Activated CD4-positive, CD25-positive, alpha-beta regulatory T cell treated with anti-CD3 and anti-CD28 coated beads, Interleukin-2, amount 50 U/mL, for 24 hours (primary cell): ENCODE measurements around the gene FOXRED1.
"Not testable (repeated sequence)": the region's sequence is repeated elsewhere in the genome, so short reads cannot be mapped to it uniquely, and the experiment has no call there.

Experiments used
- ATAC-seq, 2 donors: fragments of 150-1000 bp; cut with Tn5 transposase; one replicate each; pipeline ENCODE4 v1.10.0; 2021; ENCODE audit warnings: mild to moderate bottlenecking in 1 of 2, moderate library complexity in 1 of 2

The FOXRED1 gene

DNA sequence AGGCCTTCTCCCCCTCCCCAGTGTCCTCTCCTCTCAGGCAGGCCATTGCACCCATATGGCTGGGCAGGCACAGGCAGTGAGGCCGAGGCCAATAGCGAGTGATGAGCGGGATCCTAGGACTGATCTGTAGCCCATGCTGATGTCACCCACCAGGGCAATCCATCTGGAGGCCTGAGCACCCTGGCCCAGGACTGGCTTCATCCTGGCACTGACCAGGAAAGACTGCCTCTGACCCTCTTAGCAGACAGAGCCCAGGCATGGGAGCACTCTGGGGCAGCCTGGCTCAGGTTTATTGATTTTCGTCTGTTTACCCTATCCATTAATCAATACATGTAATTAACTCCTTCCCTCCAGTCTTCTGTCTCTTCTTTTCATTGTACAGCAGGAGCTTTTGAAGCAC is 8.8 kb downstream of the FOXRED1 start:
- no peak for ATAC-seq

DNA sequence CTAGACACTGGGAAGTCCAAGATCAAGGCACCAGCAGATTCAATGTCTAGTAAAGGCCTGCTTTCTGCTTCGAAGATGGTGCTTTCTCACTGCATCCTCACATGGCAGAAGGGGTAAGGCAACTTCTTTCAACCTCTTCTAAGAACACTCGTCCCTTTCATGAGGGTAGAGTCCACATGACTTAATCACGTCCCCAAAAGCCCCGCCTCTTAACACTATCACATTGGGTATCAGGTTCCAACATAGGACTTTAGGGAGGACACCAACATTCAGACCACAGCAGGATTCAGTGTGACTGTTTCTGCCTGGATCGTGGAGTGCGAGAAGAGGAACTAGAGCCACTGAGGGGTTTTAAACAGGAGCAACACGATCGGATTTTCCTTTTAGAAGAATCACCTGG is 10.2 kb downstream of the FOXRED1 start:
- ATAC-seq: no peak

DNA sequence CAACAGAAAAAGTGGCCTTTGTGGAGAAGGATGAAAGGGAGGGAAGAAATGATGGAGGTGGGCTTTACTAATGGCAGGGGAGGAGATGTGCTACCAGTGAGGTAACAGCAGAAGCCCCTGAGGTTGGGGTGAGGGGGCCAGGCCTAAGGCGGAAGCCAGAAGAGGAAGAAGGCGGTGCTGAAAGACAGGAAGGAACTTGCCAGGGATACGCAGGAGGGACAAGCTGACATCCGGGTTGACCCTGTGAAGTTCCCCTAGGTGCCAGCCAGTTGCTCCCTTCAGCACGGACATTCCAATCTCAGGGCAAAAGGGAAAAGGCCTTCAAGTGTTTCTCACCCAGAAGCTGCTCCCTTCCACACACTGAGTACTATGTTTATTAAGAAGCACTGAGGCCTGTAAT is 11.6 kb downstream of the FOXRED1 start:
- no peak for ATAC-seq

DNA sequence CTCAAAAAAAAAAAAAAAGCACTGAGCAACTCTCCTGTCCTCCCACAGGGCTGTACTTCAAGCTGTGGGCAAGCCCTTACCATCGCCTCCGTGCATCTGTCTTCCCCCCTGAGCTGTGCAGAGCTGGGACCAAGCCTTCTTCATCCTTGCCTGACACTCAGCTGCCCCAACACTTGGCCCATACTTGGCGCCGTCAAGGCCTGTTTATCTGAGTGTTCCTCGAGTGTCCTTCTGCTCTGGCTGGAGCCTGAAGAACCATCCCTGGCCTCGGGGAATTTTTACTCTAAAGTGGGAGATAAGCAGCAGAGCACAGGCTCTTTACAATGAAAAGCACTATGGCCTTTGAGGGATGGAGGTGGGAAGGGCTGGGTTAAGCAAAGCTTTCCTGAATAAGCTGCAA is 12.3 kb downstream of the FOXRED1 start:
- ATAC-seq: no peak

DNA sequence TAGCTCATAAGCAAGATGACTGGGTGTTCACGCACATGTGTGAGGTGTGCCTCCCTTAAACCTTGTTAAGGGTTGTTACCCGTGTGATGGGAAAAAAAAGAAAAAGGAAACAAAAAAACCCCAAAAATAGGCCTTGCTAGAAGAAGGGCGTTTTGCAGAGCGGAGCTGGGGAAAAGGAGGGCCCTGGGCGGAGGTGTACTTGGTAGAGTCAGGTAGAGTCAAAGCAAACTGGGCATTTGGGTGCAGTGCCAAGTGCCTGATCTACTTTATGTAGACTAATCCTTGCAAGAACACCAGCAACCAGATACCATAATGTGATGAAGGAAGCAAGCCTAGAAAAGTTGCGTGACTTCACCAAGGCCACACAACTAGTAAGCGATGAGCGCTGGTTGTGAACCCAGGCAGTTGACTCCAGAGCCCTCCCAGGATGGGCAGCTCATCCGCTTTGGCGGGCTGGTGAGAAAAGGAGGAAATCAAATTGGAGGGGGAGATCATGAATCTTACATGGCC is 12.8 kb downstream of the FOXRED1 start:
- ATAC-seq: no peak

DNA sequence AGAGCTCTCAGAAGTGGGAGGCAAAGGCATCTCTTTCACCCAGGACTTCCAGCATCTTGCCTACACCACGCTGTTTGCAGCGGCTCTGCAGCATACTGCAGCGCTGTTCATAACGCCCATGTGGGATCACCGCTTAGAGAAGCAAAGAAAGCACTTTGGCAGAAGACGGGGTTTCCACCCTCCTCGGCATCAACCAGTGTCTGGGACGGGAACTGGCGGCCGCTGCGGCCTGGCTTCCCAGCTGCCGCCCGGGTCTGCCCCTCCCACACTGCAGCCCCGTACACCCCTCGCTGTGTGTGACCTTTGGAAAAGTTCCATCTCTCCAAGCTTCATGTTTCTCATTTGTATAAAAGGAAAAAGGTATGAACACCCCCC is 13.4 kb downstream of the FOXRED1 start:
- peak; percentile 21 to 22 for ATAC-seq

DNA sequence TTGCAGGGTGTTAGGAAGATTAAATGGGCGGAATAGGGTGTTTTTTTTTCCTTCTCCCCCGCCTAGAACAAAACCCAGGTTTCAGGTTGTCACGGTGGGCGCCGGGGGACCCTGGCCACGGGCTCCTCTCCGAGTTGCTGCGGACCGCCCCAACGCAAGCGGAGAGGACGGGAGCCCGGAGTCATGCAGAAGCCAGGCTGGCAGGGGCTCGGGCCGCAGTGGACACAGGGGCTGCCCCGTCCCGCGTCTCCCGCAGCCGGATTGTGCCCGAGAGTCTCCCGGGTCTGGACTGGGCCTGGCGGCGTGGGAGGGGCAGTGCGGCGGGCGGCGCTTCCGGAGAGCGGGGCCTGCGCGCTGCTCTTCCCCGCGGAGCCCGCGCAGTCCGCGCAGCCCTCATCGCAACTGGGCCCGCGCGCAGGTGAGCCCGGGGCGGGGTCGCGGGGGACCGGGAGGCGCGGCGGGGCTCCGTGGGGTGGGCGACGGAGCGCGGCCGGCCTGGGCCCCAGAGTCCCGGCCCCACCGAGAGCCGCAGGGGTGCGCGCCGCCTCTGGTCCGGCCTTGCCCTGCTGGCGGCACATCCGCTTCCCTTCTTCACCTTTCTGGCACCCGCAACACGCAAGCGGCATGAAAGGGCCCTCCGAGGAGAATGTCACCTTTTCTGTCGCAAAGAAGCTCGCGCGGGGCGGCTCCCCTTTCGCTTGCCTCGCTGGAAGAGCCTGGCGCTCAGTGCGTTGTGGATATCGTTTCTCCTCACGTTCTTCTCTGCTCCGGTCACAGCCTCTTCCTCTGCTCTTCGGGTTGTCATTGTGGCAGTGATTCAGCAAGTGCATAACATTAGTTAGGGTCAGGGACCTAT is 14.0 kb downstream of the FOXRED1 start, which contains the start of gene TIRAP:
Gene TIRAP (plus strand): TSS at position 358 of the 856 bp plus-strand sequence. CDS start 7,802 bp downstream, outside the sequence.
- peak; percentile 63 to 66 for ATAC-seq

DNA sequence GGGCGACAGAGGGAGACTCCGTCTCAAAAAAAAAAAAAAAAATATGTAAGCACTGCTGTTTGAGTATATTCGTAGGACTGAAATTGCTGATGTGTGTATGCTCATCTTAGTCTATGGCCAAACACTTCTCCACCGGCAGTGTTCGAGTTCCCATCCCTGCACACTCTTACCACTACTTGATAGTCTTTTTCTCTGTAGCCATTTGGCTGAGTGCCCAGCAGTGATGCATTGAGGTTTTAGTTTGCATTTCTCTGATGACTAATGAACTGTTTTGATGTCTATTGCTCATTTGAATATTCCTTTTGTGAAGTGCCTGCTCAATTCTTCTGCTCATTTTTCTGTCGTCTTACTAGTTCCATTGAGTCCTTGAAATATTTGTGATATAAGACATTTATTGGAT is 15.9 kb downstream of the FOXRED1 start:
- ATAC-seq: peak; percentile 71 to 72

DNA sequence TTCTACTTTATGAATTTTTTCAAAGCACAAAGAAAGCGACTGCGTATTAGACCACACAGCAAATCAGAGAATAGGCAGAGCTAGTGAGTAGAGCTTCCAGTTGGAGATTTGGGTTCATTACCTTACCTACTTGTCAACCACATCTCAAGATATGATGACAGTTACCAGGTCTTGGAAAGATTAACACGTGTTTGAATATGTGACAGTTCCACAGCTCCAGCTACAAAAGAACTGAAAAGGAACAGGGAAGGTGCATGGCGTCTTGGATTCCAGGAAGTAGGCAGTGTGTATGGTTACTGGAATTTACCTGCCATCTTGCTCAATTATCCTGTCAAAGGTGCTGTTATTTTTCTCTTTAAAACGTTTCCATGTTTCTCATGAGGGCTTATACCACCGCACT is 19.3 kb downstream of the FOXRED1 start:
- ATAC-seq: no peak

DNA sequence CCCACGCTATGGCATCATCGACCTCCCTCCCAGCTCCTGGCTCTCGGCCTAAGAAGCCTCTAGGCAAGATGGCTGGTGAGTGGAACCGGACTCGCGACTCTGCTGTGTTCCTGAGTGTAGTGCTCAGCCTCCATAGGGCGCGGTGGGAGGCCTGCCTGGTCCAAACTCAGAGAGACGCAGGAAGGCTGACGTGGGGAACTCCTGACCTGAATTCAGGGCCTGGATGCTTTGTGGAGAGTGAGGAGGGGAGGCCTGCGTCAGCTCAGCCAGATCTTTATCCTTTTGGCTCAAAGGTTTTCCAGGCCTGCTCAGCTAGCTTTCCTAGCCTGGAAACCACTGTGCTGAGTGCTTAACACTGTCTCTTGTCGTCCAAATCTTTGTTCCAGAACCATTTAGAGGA is 21.9 kb downstream of the FOXRED1 start:
- no peak for ATAC-seq

DNA sequence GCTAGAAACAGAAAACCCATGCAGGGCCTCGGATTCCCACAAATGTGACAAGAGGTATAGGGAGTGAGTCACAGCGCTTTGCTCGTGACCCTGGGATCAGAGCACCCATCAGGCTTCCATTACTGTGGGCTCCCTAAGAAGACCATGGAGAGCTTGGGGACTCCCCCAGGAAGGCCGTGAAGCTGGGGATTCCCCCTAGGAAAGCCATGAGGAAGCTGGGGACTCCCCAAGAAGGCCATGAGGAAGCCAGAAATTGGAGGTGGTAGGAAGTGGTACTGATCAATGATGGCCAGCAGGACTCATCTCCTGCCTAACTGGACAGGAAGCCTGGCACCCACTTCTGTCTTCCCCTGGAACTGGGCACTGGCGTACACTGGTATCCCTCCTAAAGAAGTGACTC is 24.8 kb downstream of the FOXRED1 start:
- ATAC-seq: no peak

DNA sequence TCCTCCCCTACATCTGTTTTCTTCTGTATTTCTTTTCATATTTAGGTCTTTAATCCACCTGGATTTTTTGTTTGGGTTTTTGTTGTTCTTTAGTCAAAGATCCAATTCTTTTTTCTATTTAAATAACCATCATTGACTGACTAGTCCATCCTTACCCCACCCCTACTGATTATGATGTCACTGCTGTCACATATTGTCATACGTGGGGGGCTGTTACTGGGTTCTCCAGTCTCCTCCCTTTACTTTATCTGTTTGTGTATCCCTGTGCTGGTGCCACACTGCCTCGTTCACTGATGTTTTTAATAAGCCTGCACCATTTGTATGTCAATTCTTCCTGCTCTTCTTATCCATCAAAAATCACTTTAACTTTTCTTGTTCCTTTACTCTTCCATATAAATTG is 28.1 kb downstream of the FOXRED1 start:
- no peak for ATAC-seq

DNA sequence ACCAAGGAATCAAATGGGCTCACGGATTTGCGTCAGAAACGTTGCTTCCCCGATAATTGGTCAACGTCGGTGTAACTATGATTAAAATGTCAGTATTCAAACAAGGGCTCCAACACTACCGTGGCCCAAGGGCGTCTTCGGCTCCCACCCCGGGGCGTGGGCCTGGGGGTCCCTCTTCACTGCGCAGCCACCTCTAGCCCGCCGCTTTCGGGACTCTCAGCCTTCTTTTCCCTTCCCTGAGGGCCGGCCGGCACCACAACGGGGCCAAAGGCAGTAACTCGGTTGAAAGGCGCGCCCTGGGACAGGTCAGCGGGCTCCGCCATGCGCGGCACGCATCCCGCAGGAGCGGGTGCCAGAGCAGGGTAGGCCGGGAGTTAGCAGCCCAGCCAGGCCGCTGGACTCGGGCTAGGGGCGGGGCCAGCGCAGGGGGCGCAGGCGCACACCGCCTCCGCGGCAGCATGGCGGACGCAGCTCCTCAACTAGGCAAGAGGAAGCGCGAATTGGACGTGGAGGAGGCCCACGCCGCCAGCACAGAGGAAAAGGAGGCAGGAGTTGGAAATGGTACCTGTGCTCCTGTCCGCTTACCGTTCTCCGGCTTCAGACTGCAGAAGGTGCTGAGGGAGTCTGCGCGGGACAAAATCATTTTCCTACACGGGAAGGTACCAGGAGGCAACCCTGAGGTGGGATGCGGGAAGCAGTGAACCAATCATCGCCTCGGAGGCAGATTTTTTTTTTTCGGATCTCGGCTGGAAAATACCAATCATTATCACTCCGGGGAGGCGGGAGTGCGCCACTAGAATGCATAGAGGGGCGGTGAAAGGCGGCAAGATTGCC is 34.9 kb downstream of the FOXRED1 start, which contains the start of gene DCPS:
Gene DCPS (plus strand): TSS at position 438 of the 834 bp plus-strand sequence. CDS start 21 bp downstream, at position 459.
- peak; percentile 86 to 88 for ATAC-seq

DNA sequence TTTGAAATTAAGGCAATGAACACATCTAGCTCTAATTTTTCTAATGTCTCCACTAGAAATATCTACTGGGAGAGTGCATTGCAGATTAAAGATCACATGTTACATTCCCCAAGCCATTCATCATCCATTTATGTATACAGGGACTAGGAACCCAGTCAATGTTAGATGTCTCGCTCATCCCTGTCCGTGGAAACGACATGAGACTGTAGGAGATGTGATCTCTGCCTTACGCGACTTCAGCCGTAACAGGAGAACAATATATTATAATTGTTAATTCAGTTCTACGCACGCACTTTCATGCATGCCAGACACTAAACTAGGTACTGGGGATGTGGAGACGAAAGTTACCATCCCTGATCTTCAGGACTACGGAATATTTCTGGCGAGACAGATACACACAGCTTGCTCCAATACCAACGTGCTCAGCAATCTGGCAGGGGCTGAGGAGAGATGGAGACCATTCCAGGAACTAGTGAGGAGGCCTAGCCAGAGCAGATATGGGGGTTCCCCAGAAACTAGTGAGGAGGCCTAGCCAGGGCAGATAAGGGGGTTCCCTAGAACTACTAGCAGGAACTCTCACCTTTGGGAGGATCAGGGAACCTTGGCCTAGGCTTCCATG is 35.6 kb downstream of the FOXRED1 start:
- ATAC-seq: no peak

DNA sequence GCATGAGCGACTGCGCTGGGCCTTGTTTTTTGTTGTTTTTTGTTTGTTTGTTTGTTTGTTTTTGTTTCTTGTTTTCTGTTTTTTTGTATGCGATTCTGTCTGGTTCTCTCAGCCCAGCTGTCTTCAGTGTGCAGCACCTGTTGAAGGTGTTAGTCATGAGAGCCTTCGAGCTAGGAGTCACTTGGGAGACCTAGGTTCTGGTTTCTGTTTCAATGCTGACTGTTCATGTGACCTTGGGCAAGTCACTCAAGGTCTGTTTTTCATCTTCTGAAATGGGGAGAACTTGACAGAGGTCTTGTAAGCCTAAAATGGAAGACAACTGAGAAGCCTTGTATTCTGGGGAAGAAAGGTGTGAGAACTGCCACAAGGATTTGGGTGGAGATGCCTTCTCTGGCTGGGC is 36.7 kb downstream of the FOXRED1 start:
- ATAC-seq: peak; percentile 81 to 85

DNA sequence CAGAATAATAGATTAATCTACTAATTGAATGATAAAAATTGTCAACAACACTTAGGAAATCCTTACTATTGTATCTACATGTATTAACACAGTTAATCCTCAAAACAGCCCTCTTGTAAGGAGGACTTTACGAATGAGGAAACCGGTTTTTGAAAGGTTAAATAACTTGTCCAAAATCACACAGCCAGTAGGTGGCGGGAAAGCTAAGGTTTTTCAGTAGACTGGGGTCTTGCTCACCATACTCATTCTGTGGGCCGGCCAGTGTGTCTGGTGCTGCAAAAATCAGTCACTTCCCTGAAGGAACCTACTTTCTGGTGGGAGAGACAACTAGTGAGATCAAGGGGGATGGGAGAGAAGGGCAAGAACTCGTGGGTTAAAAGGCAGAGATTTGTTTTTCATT is 38.8 kb downstream of the FOXRED1 start:
- no peak for ATAC-seq

DNA sequence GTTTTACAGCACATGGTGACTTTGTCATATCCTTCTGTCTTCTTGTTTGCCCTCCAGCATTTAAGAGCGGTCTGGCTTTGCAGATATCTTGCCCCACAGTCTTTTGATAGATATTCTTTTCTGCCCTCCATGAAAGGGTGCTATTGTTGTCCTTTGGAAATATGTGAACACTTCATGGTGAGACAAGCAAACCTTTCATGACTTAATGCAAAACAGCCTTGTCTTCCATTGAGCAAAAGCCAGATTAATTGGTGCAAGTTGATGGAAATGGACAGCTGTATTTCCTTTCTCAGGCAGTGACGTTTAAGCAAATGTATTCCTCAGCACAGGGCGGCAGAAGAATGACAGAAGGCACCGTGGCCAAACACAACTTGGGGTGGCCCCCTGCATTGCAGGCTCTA is 39.3 kb downstream of the FOXRED1 start:
- no peak for ATAC-seq

DNA sequence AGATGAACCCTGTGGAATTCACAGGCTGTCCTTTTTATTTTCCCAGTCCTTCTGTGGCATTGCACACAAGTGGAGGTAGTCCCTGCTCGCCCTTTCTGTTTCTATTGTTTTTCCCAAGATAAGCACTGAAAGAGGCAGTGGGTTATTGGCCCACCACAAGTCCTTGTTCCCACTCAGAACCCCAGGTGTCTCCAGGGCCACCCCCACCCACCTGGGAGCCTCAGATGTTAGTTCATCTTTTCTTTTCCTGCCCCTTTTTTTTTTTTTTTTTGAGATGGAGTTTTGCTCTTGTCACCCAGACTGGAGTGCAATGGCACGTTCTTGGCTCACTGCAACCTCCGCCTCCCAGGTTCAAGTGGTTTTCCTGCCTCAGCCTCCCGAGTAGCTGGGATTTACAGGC is 39.8 kb downstream of the FOXRED1 start:
- not testable (repeated sequence) for ATAC-seq

DNA sequence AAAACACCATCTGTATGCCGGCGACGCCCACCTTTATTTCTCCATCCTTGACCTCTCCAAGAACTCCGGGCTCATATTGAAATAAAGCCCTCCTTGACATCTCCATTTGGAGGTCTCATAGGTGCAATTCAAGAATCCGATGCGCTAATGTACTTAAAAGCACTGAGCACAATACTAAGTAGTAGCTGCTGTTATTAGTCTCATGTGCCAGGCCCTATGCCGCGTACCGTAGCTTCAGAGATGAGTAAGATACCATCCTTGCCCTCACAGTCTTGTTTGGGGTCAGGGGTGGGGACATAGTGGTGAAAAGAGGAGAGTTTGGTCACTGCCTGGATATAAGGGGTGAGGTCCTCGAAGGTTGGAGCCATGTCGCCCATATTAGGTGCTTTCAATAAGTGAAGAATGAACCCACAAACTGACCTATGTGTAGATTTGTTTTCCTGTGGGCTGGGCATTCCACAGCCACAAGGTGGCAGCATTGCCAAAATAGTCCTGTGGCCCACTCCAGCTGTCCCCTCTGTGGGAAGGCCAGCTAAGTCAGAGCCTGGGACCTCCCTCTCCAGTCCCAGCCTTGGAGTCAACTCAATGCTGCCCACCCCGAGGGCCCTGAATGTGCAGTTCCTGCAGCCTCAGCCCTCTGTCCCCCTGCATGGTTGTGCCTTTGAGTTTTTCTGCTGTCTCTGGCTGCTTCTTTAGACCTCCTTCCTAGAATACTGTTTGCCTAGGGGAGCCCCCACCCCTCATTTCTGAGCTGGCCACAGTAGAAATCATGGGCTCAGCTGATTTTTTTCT is 41.4 kb downstream of the FOXRED1 start:
- peak; percentile 29 to 48 for ATAC-seq

DNA sequence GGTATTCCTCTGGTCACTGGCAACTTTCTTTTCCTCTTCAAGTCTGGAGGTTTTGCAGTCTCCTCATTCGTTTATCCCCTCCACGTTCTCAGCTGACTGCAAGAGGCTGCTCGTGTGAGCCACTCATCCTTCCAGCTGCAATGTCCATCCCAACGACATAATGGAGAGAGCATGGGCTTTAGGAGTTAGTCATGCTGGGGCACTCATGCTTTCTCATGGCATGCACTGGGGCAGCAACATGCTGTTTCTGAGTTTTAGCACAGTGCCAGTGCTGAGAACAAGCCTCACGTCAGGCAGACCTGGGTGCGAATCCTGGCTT is 42.0 kb downstream of the FOXRED1 start:
- ATAC-seq: no peak

DNA sequence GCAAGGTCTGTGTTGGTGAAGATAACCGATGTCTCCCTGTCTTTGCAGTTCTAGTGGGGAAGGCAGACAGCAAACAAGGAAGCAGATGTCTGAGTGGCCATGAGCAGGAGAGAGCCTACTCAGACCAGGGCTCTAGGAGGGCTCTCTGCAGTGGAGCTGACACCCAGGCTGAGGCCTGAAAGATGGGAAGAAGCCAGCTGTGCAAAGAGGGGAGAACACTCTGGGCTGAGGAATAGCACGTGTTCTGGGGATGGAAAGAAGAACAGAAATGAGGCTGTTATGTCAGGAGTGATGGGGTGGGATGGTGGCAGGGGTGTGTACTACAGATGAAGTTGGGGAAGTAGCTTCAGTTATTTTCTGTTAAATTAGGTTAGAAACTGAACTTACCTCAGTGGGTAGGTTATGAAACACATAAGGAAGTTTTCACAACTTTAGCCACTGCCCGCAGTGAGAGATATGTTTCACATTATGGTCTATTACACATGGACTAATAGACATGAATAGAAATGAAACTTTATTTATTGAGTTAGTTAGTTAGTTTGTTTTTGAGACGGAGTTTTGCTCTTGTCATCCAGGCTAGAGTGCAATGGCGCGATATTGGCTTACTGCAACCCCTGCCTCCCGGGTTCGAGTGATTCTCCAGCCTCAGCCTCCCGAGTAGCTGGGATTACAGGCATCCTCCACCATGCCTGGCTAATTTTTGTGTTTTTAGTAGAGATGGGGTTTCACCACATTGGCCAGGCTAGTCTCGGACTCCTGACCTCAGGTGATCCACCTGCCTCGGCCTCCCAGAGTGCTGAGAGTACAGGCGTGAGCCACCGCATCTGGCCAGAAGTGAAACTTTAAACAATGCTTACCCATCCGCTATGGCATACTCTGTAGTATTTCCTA is 42.7 kb downstream of the FOXRED1 start:
- ATAC-seq: no peak
